ENCODE data around the gene XRRA1.
A peak's percentile ranks its signal among the peaks of the same experiment; 100 is the strongest.
"Not testable (repeated sequence)": the region's sequence is repeated elsewhere in the genome, so short reads cannot be mapped to it uniquely, and the experiment has no call there.

XRRA1 gene

GRCh38 chr11:74902342-74902741 lies 46.5 kb downstream of the XRRA1 start:
- DNase-seq (ENCODE audit: low read depth, low spot score): no peak

GRCh38 chr11:74896311-74896710 lies 52.6 kb downstream of the XRRA1 start:
- DNase-seq (ENCODE audit: low read depth, low spot score): no peak

- DNase-seq (ENCODE audit: low read depth, low spot score): no peak
Observed at GRCh38 chr11:74895340-74896116, 53.4 kb downstream of the XRRA1 start.

DNA sequence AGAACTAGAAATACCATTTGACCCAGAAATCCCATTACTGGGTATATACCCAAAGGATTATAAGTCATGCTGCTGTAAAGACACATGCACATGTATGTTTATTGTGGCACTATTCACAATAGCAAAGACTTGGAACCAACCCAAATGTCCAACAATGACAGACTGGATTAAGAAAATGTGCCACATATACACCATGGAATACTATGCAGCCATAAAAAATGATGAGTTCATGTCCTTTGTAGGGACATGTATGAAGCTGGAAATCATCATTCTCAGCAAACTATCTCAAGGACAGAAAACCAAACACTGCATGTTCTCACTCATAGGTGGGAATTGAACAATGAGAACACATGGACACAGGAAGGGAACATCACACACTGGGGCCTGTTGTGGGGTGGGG lies 55.9 kb downstream of the XRRA1 start:
- DNase-seq (ENCODE audit: low read depth, low spot score): not testable (repeated sequence)

DNA sequence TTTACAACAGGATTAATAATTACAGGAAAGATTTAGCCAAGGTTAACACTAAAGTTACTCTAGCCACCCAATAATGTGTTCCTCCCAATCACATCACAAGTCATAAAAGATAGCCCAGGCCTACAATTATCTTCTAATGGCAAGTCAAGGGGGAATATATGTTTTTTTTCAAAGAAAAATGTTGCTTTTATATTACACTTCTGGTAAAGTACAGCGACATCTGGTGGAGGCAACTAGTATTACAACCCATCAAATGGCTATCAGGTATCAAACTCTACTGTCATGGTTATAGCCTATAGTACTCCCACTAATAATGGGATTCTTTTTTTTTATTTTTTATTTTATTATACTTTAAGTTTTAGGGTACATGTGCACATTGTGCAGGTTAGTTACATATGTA lies 71.8 kb downstream of the XRRA1 start:
- DNase-seq (ENCODE audit: low read depth, low spot score): no peak

DNA sequence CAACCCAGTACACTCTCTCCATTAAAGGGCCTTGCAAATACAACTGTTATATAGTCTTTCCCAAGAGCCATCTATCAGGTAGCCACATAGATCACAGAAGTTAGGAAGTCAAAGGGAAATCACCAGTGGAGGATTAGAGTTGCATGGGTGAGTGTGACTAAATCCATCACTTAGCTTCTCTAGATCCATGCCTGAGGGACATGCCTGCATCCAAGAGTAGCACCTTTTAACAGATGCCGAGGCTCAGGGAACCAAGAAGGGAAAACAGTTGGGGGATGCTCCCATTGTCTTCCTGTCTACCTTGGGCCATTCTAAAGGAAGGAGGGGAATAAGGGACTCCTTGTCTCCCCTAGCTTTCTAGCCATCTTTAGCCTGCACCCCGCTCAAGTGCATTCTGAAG lies 77.9 kb downstream of the XRRA1 start:
- DNase-seq (ENCODE audit: low read depth, low spot score): no peak

DNA sequence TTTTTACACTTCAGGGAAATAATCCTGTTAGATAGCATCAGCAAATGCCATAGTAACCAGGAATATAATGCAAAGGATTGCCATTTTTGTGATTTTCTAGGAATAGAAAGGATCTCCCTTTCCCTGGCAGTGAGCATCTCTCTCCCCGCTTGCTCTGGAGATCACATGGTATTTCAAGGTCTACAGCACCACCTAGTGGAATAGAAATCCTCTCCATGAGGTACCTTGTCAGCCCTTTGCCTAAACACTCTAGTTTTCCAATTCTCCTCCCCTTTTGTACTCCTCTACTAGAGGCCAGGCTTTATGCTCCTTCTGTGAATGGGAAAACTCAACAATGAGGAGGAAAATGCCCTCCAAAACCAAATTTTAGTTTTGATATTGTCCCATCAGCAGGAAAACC lies 78.4 kb downstream of the XRRA1 start:
- no peak for DNase-seq (ENCODE audit: low read depth, low spot score)

GRCh38 chr11:74866557-74866956 lies 82.3 kb downstream of the XRRA1 start:
- no peak for DNase-seq (ENCODE audit: low read depth, low spot score)

GRCh38 chr11:74863410-74863809 lies 85.5 kb downstream of the XRRA1 start:
- no peak for DNase-seq (ENCODE audit: low read depth, low spot score)

DNA sequence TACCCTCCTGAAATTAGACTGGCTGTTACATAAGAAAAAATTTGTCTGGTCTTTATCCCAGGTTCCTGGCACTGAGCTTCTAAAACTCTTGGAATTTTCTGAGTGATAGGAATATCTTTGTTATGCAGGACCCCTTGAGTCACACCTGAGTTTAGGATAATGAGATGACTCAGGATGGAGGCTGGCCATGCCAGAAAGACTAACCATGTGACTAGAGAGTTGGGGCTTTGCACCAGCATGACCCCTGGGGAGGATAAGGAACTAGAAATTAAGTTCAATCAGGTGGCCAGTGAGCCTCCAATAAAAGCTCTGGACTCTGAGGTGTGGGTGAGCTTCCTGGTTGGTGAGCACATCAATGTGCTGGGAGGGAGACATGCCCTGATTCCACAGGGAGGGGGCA lies 88.1 kb downstream of the XRRA1 start:
- no peak for DNase-seq (ENCODE audit: low read depth, low spot score)

DNA sequence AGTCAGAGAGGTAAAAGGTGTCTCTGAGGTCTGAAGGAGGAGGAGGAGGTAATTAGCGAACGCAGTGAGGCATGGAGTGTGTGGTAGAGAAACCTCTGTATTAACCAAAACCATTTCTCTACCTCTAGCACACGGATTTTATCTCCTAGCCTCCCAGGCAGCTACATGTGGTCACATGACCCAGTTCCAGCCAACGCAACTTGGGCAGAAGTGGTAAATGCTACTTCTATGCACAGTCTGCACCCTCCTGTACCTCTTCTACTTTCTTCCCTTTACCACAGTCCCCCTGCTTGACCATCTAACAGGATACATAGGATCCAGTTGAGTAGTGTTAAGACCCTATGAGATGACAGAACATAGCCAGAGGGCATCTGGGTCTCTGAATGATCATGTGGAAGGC lies 95.7 kb downstream of the XRRA1 start:
- no peak for DNase-seq (ENCODE audit: low read depth, low spot score)

- DNase-seq (ENCODE audit: low read depth, low spot score): peak; percentile 20
Observed at GRCh38 chr11:74849525-74850391, 99.1 kb downstream of the XRRA1 start.

DNA sequence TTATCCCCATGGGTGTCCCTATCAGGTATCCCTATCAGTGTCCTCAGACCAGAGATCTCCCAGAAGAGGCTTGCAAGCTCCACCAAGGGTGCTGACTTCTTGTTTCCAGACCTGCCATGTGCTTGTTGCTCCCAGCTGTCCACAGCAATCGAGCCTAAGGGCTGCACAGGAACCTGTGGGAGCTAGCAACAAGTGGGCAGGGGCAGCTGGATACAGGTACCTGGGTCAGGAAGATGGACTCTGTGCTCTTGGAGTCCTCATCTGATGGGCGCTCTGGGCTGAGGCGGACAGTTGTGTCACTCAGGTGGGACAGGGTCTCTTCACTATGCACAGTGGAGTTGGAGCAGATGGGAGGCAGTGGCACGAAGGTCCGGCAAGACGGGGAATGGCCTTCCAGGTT lies 101.0 kb downstream of the XRRA1 start:
- no peak for DNase-seq (ENCODE audit: low read depth, low spot score)

DNA sequence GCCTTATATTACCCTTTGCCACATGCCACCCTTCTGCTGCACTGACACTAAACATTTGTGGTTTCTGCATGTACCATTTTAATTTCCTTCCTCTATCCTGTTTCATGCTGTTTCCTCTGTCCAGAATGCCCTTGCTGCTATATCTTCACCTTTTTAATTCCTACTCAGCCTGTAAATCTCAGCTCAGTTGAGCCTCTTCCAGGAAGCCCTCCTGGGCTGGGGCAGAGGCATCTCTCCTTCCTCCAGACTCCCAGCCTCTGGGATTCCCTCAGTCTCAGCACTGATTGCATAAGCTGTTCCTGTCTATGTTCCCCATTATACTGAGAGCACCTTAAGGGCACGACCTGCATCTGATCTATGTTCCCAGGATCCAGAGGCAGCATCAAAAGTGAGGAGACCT lies 101.5 kb downstream of the XRRA1 start:
- DNase-seq (ENCODE audit: low read depth, low spot score): no peak

- no peak for DNase-seq (ENCODE audit: low read depth, low spot score)
Observed at GRCh38 chr11:74846770-74847169, 102.1 kb downstream of the XRRA1 start.

DNA sequence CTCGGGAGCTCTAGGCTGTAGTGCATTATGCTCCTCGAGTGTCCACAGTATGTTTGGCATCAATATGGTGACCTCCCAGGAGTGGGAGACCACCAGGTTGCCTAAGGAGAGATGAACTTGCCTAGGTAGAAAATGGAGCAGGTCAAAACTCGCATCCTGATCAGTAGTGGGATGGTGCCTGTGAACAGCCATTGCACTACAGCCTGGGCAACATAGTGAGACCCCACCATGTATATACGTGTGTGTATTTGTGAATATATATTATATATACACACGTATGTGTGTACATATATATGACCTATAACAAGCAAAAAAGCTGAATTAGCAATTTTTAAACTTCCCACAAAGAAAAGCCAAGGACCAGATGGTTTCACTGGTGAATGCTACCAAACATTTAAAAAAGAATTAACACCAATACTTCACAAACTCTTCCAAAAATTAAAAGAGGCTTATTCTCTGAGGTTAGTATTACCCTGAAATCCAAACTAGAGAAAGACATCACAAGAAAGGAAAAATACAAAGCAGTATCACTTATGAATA lies 102.8 kb downstream of the XRRA1 start:
- no peak for DNase-seq (ENCODE audit: low read depth, low spot score)

GRCh38 chr11:74844865-74845264 lies 104.0 kb downstream of the XRRA1 start:
- no peak for DNase-seq (ENCODE audit: low read depth, low spot score)

GRCh38 chr11:74844072-74844471 lies 104.8 kb downstream of the XRRA1 start:
- DNase-seq (ENCODE audit: low read depth, low spot score): no peak

GRCh38 chr11:74842967-74843366 lies 105.9 kb downstream of the XRRA1 start:
- DNase-seq (ENCODE audit: low read depth, low spot score): no peak

DNA sequence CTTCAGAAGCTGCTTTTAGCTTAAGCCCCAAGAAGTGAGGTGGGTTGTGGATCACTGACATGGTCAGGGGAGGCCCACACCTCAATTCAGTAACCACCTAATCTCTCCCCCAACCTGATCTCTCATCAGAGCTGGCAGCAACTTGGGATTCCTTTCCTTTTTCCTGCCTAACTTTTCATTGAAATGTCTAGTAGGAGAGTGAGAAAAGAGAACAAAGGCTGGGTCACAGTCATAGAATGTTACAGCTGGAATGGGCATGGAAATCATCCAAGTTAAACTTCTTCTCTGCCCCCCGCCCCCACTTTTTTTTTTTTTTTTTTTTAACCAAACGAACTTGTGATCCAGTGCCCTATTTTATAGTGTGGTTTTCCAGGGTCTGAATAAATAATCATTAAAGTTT lies 108.4 kb downstream of the XRRA1 start:
- no peak for DNase-seq (ENCODE audit: low read depth, low spot score)

DNA sequence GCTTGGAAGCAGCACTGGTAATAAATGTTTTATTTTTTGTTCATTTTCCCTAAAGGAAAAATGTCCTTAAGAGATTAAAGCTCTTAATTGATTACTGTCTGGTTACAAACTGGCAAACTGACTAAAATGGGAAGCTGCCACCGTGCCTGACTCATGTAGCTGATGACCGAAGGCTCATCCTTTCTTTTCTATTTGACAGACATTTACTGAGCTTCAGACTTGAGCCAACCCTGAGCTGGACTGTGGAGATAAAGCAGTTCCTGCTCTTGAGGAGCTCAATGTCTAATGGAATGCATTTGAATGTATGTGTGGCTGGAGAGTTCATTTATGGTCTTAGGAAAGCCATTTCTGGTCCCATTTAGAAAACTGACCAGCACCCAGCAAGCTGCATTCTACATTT lies 108.9 kb downstream of the XRRA1 start:
- DNase-seq (ENCODE audit: low read depth, low spot score): no peak

DNA sequence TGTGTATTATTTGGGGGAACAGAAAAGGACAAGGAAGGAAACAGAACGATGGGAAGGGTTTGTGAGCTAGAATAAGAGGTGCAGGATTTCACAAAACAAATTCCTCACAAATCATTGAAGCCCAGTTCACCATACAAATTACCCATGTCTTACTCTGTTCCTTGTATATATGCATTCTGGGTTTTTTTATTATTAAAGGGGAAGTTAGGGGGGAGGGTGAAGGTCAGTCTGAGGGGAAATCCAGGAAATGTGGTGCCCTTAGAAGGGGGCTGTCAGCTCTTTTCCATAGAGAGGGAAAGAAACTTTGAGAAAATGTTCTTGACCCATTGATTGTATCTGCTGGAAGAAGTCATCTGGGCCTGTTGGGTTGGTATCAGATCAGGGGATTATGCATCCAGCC lies 109.4 kb downstream of the XRRA1 start:
- no peak for DNase-seq (ENCODE audit: low read depth, low spot score)

GRCh38 chr11:74838188-74838587 lies 110.7 kb downstream of the XRRA1 start:
- DNase-seq (ENCODE audit: low read depth, low spot score): no peak

All from smooth muscle cell of the brain vasculature (primary cell).